Tibial nerve (tissue), 4 donors: ENCODE results near the gene APOL2.

Experiments used
- EP300 ChIP-seq, 2 donors: sonication (generic); formaldehyde crosslinking; IDR thresholded peaks; one replicate each; pipeline ENCODE4 v1.6.1; 2017; ENCODE audit warnings: antibody characterized with exemption in 2 of 2, mild to moderate bottlenecking in 1 of 2
- POLR2A ChIP-seq, 2 donors: fragments of 450-650 bp; IDR thresholded peaks; one replicate each; pipeline ENCODE4 v1.6.1; 2017; ENCODE audit warnings: antibody characterized with exemption in 2 of 2, mild to moderate bottlenecking in 2 of 2, moderate library complexity in 2 of 2
- TF ChIP-seq, protein P1 (sequence below), 5 experiments: fragments of 200-600 bp in 3 of 5; fragments of 450-650 bp in 2 of 5; sonication (generic) in 3 of 5; IDR thresholded peaks; one replicate each; pipeline ENCODE4 v1.5.1; 2016 to 2019; ENCODE audit warnings: antibody characterized with exemption in 5 of 5, mild to moderate bottlenecking in 3 of 5, moderate library complexity in 2 of 5

DNA sequence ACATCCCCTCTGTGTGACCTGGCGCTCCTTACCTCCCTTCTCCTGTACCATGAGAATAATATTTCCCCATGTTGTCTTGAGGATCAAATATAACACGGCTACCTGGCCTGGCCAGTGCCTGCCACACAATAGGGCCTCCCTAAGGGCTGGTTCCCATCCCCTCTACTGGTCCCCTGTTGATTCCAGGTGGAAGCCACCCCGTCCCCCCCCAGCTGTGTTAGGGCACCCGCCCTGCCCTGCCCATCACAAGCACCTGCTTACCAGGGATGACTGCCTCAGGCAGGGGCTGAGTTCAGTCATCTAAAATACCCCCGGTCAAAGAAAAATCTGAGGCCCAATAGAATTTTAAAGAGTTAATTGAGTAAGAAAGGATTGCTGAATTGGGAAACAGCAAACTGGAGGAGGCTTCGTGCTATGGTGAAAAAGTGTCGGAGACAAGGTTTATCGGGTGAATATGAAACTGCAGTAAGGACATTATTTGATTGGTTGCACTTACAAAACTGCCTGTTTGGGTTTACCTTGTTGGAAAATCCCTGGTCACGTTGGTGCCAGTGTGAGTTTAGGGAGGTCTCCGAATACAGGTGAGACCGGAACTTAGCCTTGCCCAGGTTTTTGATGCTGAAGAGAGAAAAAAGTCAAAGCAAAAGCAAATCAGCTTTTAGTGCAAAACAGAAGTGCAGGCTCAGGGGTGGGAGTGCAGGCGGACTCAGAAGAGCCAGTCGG lies 18.8 kb upstream of the APOL2 start:
- TF ChIP-seq POLR2A (IDR thresholded peaks at IDR 0.05) (no peak), EP300 (IDR thresholded peaks at IDR 0.05) (no peak)
- TF ChIP-seq, protein P1, sequence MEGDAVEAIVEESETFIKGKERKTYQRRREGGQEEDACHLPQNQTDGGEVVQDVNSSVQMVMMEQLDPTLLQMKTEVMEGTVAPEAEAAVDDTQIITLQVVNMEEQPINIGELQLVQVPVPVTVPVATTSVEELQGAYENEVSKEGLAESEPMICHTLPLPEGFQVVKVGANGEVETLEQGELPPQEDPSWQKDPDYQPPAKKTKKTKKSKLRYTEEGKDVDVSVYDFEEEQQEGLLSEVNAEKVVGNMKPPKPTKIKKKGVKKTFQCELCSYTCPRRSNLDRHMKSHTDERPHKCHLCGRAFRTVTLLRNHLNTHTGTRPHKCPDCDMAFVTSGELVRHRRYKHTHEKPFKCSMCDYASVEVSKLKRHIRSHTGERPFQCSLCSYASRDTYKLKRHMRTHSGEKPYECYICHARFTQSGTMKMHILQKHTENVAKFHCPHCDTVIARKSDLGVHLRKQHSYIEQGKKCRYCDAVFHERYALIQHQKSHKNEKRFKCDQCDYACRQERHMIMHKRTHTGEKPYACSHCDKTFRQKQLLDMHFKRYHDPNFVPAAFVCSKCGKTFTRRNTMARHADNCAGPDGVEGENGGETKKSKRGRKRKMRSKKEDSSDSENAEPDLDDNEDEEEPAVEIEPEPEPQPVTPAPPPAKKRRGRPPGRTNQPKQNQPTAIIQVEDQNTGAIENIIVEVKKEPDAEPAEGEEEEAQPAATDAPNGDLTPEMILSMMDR (IDR thresholded peaks at IDR 0.05) = no peak
